Endothelial cell (in vitro differentiated cells): ENCODE results near the gene MYH4. TPM values are rescaled to one million over a fixed set of nuclear protein-coding genes. Genes with fewer than 3 reads are reported as not detected.

ENCODE experiments used
- DNase-seq: peaks from one replicate; pipeline ENCODE4 v3.0.0; 2021; ENCODE audit warnings: low spot score
- H3K27ac Mint-ChIP-seq: one replicate; pipeline ENCODE4 v1.8.0; 2021; ENCODE audit warnings: mixed read lengths, inconsistent platforms; ENCODE audit not compliant: unreplicated experiment
- H3K27me3 Mint-ChIP-seq: one replicate; pipeline ENCODE4 v1.8.0; 2021; ENCODE audit warnings: mild to moderate bottlenecking, moderate library complexity, mixed read lengths, inconsistent platforms; ENCODE audit not compliant: unreplicated experiment
- H3K36me3 Mint-ChIP-seq: one replicate; pipeline ENCODE4 v1.8.0; 2021; ENCODE audit warnings: mild to moderate bottlenecking, low read depth, mixed read lengths, inconsistent platforms; ENCODE audit not compliant: unreplicated experiment
- H3K4me1 Mint-ChIP-seq: one replicate; pipeline ENCODE4 v1.8.0; 2021; ENCODE audit warnings: mild to moderate bottlenecking, mixed read lengths, inconsistent platforms; ENCODE audit not compliant: unreplicated experiment
- H3K4me3 Mint-ChIP-seq: one replicate; pipeline ENCODE4 v1.8.0; 2021; ENCODE audit warnings: mild to moderate bottlenecking, mixed read lengths, inconsistent platforms; ENCODE audit not compliant: unreplicated experiment
- H3K9me3 Mint-ChIP-seq: one replicate; pipeline ENCODE4 v1.8.0; 2021; ENCODE audit warnings: mixed read lengths, inconsistent platforms; ENCODE audit not compliant: unreplicated experiment
- total RNA-seq: library from RNA; stranded (reverse); fragmentation: NEBNext Ultra II Directional; extraction: Animal tissue kit (Norgen Biotek cat#: 25700); gene quantifications from one replicate; pipeline ENCODE4 v1.2.1, GENCODE V29; 2021; ENCODE audit not compliant: unreplicated experiment
- TF ChIP-seq, protein P1 (sequence below): fragments of 200-600 bp; sonication (generic); IDR thresholded peaks from one replicate; pipeline ENCODE4 v1.5.0; 2021; ENCODE audit warnings: antibody characterized with exemption; ENCODE audit not compliant: unreplicated experiment

The MYH4 gene
- total RNA-seq, 1 donor from 2014 or later, result not detected

- Mint-ChIP-seq H3K9me3 (no peaks in the 10 kb centered on the region), H3K36me3 (no peaks in the 10 kb centered on the region), H3K4me3 (no peak overlapping the region), H3K27me3 (peaks cover 2% of the 10 kb centered on the region), H3K4me1 (no peaks in the 10 kb centered on the region), H3K27ac (no peak overlapping the region)
- TF ChIP-seq, protein P1, sequence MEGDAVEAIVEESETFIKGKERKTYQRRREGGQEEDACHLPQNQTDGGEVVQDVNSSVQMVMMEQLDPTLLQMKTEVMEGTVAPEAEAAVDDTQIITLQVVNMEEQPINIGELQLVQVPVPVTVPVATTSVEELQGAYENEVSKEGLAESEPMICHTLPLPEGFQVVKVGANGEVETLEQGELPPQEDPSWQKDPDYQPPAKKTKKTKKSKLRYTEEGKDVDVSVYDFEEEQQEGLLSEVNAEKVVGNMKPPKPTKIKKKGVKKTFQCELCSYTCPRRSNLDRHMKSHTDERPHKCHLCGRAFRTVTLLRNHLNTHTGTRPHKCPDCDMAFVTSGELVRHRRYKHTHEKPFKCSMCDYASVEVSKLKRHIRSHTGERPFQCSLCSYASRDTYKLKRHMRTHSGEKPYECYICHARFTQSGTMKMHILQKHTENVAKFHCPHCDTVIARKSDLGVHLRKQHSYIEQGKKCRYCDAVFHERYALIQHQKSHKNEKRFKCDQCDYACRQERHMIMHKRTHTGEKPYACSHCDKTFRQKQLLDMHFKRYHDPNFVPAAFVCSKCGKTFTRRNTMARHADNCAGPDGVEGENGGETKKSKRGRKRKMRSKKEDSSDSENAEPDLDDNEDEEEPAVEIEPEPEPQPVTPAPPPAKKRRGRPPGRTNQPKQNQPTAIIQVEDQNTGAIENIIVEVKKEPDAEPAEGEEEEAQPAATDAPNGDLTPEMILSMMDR, result no peak
- DNase-seq, result no peak
These were observed 40.6 kb downstream of the MYH4 start for GRCh38 chr17:10428781-10429180.

GRCh38 chr17:10421900-10422542, 47.3 kb downstream of the MYH4 start, which contains the start of gene MYH8:
Gene MYH8 (minus strand): TSS chr17:10421950. CDS start chr17:10420227, 1,723 bp downstream.
- no peak for DNase-seq
- Mint-ChIP-seq H3K9me3 (no peaks in the 10 kb centered on the region), H3K4me1 (peaks cover 2% of the 10 kb centered on the region), H3K27me3 (peaks cover 1% of the 10 kb centered on the region), H3K4me3 (no peak within 1 kb of the TSS), H3K27ac (no peak within 1 kb of the TSS), H3K36me3 (no peaks in the 10 kb centered on the region)
- TF ChIP-seq, protein P1, result no peak

DNA sequence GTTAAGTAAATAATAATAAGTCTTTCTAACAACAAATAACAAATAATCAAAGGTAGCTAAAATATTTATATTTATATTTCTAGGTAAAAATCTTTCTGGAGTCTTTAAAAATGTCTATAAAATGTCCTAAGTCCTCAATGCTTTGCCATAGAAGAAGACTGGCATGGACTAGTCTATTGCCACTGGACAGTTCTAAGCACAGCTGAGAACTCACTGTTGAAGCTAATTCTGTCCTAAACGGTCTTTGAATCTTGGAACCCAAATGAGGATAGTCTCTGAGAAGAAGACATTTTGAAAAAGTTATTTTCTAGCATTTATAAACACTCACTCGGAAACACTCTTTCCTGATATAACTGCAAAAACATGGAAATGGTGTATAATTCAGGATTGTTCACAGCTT, 48.1 kb downstream of the MYH4 start:
- TF ChIP-seq, protein P1, result no peak
- Mint-ChIP-seq H3K27me3 (no peaks in the 10 kb centered on the region), H3K36me3 (no peaks in the 10 kb centered on the region), H3K4me1 (peaks cover 2% of the 10 kb centered on the region), H3K9me3 (no peaks in the 10 kb centered on the region), H3K4me3 (no peak overlapping the region), H3K27ac (no peak overlapping the region)
- no peak for DNase-seq

- no peaks in the 10 kb centered on the region for H3K36me3 Mint-ChIP-seq
- DNase-seq, result no peak
- peaks cover 2% of the 10 kb centered on the region for H3K4me1 Mint-ChIP-seq
- H3K4me3 Mint-ChIP-seq, result no peak overlapping the region
- H3K27me3 Mint-ChIP-seq, result no peaks in the 10 kb centered on the region
- no peak overlapping the region for H3K27ac Mint-ChIP-seq
- H3K9me3 Mint-ChIP-seq, result no peaks in the 10 kb centered on the region
- TF ChIP-seq, protein P1, result no peak
These were observed 48.5 kb downstream of the MYH4 start for GRCh38 chr17:10420811-10421210.

GRCh38 chr17:10417431-10417830, 51.9 kb downstream of the MYH4 start:
- TF ChIP-seq, protein P1, result no peak
- H3K27ac Mint-ChIP-seq, result no peak overlapping the region
- peaks cover 2% of the 10 kb centered on the region for H3K4me1 Mint-ChIP-seq
- DNase-seq, result no peak
- no peaks in the 10 kb centered on the region for H3K9me3 Mint-ChIP-seq
- H3K4me3 Mint-ChIP-seq, result no peak overlapping the region
- no peaks in the 10 kb centered on the region for H3K36me3 Mint-ChIP-seq
- peaks cover 1% of the 10 kb centered on the region for H3K27me3 Mint-ChIP-seq
